GM21360 (cell line): ENCODE measurements around the gene WNK2.

Source experiments
- ATAC-seq: cut with Tn5 transposase; IDR thresholded peaks from one replicate; pipeline ENCODE4 v1.9.1; 2021; ENCODE audit warnings: mild to moderate bottlenecking, moderate library complexity; ENCODE audit not compliant: unreplicated experiment

WNK2 gene

GRCh38 chr9:93184432-93185265 lies 710 bp downstream of the WNK2 start:
- ATAC-seq: no peak

GRCh38 chr9:93185266-93186214 lies 1.6 kb downstream of the WNK2 start:
- no peak for ATAC-seq

- ATAC-seq: no peak
Observed at GRCh38 chr9:93186215-93186945, 2.4 kb downstream of the WNK2 start.

- ATAC-seq: no peak
Observed at GRCh38 chr9:93187047-93187446, 3.1 kb downstream of the WNK2 start.

GRCh38 chr9:93187574-93187973 lies 3.6 kb downstream of the WNK2 start:
- no peak for ATAC-seq

- ATAC-seq: no peak
Observed at GRCh38 chr9:93188426-93189368, 4.8 kb downstream of the WNK2 start.

GRCh38 chr9:93189369-93190132 lies 5.6 kb downstream of the WNK2 start:
- no peak for ATAC-seq

GRCh38 chr9:93190133-93190525 lies 6.2 kb downstream of the WNK2 start:
- no peak for ATAC-seq

GRCh38 chr9:93190656-93191353 lies 6.9 kb downstream of the WNK2 start:
- no peak for ATAC-seq

GRCh38 chr9:93191354-93191660 lies 7.4 kb downstream of the WNK2 start:
- ATAC-seq: no peak

- no peak for ATAC-seq
Observed at GRCh38 chr9:93192721-93193387, 8.9 kb downstream of the WNK2 start.

- no peak for ATAC-seq
Observed at GRCh38 chr9:93193388-93194220, 9.7 kb downstream of the WNK2 start.

- ATAC-seq: no peak
Observed at GRCh38 chr9:93194221-93194625, 10.3 kb downstream of the WNK2 start.

- no peak for ATAC-seq
Observed at GRCh38 chr9:93194641-93195040, 10.7 kb downstream of the WNK2 start.

- ATAC-seq: no peak
Observed at GRCh38 chr9:93196096-93197055, 12.4 kb downstream of the WNK2 start.

GRCh38 chr9:93197670-93198069 lies 13.7 kb downstream of the WNK2 start:
- no peak for ATAC-seq
